ENCODE results near the gene IFNL1.
"Not testable (repeated sequence)": the region's sequence is repeated elsewhere in the genome, so short reads cannot be mapped to it uniquely, and the experiment has no call there.

Gene IFNL1

DNA sequence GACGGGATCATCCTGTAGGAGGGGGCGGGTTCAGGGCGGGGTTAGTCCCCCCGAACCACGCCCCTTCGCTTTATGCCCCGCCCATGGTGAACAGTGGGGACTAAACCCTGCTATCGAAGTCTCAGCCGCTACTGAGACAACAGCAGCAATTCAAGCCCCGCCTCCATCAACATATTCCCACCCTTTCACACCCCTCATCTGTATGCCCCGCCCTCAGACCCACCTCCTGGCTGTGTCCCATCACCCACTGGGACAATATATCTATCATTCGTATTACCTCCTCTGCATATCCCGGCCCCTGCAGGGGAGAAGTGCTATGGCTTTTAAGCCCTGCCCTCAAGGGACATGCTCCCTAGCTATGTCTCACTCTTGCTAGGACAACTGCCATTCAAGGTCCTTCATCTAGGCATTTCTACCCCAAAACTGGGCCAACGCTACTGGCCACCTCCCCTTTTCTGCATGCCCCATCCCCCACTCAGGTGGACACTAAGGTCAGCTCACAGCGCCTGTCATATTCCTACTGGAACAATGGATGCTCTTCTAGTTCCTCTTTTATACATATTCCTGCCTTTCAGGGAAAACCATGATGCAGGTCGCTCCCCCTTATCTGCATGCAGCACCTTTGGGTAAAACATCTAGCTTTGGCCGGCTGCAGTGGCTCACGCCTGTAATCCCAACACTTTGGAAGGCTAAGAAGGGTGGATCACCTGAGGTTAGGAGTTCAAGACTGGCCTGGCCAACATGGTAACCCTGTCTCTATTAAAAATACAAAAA is 12.5 kb downstream of the IFNL1 start:
- no peak for DNase-seq

DNA sequence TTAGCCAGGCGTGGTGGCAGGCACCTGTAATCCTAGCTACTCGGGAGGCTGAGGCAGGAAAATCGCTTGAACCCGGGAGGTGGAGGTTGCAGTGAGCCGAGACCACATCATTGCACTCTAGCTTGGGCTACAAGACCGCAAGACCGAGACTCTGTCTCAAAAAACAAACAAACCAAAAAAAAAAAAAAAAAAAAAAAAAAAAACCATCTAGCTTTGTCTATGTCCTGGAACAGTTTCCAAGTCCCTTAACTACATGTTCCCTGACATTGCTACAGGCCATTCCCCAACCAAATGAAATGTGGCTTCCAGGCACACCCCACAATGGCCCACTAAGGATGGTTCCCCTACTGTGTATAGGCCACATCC is 13.1 kb downstream of the IFNL1 start:
- not testable (repeated sequence) for DNase-seq

DNA sequence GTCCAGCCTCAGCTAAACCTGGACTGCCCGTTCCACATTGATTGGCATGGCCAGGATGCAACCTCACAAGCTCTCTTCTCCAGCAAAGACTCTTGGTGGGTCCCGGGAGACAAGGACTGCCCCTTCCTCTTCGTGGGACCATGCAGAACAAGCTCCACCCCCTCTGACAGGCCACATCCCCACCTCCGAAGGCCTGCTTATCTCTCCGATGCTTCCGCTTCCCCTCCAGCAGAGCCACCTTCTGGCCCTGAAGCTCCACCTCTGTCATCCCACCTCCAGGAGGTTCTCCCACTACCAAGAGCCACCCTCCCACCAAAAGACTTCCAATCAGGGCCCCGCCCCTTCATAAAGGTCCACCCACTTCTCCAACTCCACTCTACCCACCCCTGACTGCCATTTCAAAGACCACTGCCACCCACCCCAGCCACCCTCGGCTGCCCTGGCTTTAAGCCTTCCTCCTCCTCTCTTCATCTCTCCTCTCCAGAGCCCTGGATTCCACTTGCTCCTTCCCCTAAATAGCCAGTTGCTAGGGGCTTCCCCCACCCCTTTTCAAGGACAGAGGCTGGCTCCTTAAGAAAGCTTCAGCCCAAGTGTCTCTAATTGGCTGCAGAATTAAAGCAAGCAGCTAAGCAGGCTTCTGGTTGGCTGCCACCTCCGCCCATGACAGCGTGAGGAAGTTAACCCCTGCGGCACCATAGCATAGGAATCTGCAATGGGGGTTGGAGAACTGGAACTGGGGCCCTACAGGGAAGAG is 14.5 kb downstream of the IFNL1 start:
- no peak for DNase-seq

DNA sequence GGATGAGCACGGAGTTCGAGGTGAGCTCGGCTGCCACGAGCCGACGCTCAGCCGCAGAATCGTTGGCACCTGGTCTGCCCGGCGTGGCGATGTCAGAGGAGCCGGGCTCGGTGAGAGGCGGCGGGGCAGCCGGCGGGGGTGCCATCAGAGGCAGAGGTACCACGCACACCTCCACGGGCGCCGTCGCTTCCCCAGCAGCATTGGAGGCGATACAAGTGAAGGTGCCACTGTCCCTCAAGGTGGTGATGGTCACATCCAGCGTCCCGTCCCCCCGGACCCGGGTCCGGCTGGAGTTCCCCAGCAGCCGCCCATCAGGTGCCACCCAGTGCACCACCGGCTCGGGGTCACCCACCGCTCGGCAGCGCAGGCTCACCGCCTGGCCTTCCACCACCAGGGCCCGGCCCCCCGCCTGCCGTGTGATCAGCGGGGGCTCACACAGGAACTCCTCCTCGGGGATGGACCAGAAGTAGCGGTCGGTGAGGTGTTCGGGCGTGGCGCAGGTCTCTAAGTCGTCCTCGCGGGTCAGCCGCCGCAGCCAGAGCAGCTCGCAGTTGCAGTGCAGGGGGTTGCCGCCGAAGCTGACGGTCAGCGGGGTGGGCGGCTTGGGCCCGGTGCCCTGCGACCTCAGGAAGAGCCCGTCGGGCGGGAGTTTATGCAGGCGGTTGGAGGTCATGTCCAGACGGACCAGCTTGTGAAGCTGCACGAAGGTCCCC is 18.0 kb downstream of the IFNL1 start:
- no peak for DNase-seq

DNA sequence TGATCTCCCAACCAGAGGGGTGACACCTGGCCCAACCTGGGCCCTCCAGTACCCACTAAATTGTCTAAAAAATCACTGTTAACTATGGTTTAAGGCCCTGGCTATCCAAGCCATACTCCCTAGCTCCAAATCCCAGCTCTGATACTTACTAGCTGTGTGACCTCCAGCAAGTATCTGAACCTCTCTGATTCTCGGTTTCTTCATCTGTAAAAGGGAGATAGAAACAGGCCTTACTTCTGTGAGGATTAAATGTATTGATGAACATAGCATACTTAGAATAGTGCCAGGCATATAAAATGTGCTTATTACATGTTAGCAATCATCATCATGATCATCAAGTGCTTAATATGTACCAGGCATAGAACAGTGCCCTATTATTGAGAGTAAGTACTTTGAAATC is 19.7 kb downstream of the IFNL1 start:
- DNase-seq: no peak

DNA sequence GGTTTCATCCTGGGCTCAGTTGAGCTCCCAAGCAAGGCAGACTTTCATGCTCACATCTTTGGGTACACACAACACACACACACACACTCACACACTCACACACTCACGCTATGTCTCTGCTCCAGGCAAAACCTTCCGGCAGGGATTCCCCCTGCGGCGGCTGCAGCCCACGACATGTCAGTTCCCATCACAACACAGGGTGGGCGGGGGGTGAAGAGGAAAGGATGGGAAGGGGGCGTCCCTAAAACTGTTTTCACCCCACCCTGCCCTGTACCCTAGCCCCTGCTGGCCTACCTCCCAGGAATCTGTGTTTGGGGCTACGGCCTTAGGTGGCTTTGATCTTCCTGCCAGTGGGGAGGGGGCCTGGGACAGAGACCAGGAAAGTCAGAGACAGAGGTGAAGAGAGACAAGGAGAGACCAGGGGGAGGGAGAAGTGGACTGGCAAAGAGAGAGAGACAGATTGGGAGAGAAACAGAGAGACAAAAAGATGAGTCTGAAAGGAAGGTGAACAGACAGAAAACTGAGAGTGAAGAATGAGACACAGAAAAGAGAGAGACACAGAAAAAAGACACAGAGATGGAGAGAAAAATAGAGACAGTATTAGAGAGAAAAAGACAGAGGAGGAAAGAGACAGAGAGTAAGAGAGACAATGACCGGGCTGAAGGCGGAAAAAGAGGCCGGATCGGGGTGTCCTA is 20.6 kb downstream of the IFNL1 start:
- no peak for DNase-seq

DNA sequence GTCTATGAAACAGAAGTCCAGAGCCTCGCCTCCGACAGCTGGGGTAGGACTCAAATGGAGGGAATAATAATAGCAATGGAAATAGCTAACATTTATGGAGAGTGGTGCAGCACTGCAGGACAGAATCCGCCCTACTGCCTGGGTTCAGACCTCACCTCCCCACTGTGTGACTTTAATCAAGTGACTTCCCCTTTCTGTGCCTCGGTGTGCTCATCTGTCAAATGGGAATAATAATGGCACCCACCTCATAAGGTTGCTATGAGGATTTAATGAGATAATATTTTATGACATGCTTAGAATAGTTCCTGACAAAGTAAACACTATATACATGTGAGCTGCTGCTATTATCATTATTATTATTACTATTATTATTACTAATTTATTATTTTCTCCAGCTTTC is 21.3 kb downstream of the IFNL1 start:
- no peak for DNase-seq

DNA sequence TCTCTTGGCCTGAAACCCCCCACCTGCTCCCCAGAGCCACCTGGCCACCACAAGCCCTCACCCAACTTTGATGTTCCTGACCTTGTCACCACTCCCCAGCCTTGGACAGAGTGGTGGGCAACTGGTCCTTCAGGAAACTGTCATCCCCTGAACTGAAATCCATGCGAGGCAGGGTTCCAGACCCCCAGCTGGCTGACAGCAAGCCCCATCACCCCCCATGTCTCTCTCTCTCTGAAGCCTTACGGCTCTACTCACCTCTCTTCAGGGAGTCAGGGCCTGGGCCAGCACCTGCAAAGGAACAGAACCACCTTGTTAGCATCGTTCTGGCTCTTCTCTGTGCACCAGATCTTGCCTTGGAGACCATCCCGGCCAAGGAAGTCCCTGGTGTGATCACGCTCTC is 21.9 kb downstream of the IFNL1 start:
- no peak for DNase-seq

DNA sequence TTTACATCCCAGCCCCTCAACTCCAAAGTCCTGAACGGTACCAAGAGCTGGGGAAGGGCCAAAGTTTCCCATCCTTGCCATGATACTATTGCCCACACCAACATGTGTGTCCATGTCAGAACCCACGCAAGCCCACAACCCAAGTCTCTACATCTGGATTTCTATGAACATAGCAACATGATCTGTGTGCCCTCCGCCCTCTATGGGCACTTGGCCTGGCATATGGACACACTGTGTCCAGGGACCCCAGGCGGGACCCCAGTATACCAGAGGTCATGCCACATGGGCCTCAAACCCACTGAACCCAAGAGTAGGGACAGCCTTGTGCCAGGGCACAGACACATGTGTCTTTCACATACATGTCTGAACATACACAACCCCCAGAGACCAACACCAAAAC is 22.5 kb downstream of the IFNL1 start:
- DNase-seq: no peak

DNA sequence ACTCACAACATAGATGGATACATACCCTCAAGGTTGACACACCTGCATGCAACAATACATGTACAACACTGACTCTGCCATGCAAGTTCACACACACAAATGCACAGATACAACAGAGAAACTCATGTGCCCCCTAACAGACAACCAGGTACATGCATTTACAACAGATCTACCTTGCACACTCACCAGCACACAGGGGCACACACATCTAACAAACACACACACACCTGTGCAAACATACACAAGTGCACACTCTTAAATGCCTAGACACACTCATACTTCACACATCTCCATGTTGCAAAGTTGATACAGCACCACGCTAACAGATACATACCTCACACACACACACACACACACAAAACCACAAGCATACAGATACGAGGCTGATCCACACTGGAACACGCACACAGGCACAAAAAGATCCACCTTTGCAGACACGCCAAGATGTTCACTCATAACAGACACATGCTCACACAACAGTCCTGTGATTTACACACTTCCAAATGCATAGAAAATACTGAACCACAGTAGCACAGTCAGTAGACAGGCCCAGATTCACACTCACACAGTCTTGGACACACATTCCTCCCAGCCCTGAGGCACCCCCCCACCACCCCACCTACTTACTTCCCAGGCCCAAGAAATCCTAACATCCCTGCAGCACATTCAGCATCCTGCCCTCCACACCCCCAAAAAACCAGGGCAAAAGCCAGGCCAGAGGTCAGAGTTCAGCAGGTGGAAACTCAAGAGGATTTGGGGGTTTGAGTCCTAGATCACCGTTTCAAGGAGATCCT is 23.1 kb downstream of the IFNL1 start:
- DNase-seq: no peak

DNA sequence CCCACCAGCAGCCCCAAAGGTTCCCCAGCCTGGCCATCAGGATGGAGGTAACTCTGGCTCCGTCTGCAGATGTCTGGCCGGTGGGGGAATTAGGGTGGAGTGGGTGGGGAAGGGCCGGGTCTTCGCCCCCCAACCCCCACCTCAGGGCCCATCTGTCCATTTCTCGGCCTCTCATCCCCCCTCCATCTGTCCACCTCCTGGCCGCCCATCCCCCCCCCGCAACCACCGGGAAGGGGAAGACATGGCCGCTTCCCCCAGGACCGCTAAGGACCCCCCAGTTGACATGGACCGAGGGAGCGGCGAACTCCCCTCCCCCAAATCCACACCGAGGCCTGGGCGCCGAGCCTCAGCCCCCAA is 23.7 kb downstream of the IFNL1 start:
- DNase-seq: no peak

DNA sequence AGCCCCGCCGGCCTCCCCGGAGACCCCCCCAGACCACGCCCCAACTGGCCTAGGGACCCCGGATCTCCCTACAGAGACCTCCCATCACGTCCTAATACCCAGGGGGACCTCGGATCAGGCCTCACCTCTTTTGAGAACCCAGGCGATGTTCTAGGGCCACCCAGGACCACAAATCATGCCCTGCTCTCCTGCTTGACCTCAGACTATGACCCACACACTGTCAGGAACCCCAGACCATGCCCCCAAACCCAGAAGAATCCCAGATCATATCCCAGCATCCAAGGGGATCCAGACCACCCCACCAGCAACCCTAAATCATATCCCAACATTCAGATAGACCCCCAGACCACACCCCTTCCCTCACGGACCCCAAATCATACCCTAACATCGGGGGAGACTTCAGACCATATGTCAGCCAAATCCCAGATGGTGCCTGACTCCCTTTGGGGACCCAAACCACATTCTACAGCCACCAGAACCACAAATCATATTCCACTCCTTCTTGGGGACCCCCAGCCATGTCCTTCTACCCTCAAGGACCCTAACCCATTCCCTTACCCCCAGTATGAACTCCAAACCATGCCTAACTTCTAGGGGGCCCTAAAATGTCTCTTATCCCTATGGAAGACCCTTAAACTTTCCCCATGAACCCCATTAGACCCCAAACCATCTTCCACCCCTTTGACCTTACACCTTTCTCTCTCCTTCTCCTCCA is 25.1 kb downstream of the IFNL1 start:
- DNase-seq: no peak

DNA sequence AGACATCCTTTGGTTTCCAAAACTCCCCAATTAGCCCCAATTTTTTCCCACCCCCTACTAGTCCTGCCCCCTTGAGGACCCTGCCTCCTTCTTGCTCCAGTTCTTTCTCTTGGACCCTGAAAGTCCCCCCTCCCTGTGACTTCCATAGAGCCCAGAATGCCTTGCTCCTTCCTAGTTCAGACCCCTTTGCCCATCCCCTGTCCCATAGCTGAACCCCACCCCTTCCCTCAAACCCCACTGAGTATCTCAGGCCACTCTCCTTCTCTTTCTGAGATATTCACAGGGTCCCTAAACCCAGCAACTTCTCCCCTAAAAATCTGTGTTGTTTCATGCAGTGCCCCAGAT is 25.6 kb downstream of the IFNL1 start:
- no peak for DNase-seq

DNA sequence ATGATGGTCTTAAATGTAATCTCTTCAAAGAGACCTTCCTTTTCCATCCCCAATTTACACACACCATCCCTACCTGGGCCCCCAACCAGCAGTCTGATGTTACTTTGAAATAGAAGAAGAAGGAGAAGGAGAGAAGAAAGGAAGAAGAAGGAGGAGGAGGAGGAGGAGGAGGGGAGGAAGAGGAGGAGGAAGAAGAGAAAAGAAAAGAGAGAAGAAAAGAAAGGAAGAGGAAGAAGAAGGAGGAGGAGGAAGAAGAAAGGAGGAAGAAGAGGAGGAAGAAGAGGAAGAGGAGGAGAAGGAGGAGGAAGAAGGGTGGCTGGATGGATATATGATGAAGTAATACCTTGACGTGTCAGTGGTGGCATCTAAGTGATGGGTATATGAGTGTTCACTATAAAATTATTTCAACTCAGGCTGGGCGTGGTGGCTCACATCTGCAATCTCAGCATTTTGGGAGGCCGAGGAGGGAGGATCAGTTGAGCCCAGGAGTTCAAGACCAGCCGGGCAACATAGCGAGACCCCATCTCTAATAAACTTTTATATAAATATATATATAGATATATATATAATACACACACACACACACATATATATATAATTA is 28.1 kb downstream of the IFNL1 start:
- no peak for DNase-seq

DNA sequence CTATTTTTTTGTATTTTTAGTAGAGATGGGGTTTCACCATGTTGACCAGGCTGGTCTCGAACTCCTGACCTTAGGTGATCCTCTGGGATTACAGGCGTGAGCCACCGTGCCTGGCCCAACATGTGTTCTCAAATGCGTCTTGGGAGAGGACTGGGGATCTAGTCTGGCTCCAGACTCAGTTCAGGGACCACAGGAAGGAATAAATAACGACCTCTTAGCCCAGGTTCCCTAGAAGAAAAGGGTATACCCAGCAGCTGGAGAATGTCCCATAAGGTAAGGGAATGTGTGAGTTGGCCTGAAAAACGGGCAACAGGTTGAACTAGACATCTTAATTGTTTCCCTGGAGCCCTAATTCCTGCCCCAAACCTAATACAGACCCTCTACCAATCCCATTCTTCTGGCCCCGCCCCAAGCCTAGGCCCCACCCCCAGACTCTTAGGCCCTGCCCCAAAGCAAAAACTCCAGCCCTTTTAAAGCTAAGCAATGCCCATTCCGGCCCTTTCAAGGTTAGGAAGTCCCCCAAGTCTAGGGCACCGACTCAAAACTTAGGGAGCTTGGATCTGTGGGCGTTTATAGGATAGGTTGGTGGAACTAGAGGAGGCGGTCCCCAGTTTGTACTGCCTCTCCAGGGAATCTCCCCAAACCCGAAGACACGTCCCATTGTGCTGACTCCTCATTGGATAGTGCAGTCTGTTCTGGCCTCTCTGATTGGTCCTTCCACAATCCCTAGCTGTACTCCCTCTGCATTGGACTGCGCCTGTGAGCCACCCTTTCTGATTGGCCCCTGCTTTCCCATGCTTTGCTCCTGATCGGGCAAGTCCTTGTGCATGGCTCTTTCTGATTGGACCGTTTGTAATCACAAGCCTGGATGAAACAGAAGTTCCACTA is 29.8 kb downstream of the IFNL1 start:
- DNase-seq: peak; percentile 48

DNA sequence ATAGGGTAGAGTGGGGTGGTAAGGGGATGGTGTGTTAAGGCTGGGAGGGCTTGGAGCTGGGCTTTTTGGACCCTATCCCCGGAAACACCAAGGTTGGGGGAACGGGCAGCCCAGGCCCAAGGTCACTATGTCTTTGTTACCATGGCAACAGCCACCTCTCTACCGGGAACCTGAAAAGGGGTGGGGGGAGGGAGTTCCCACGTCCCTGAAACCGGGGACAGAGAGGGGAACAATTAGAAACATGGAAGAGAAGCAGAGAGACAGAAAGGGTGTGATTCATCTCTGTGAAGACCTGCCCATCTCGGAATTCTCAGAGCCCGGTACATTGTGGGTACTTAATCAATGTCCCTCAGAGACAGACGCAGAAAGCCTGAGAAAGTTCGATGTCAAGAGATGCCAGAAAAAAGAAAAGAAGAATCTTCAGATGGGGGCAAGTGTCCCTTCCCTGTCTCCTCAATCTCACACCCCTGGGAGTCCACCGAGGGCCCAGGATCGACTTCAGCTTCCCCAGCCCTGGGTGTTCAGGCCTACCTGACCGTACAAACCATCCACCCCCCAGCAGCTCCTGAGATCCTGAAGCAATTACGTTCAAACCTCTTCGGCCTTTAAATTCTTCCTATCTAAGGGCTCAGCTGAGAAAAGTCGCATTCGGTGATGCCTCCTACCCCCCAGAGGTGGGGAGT is 31.3 kb downstream of the IFNL1 start:
- no peak for DNase-seq

DNA sequence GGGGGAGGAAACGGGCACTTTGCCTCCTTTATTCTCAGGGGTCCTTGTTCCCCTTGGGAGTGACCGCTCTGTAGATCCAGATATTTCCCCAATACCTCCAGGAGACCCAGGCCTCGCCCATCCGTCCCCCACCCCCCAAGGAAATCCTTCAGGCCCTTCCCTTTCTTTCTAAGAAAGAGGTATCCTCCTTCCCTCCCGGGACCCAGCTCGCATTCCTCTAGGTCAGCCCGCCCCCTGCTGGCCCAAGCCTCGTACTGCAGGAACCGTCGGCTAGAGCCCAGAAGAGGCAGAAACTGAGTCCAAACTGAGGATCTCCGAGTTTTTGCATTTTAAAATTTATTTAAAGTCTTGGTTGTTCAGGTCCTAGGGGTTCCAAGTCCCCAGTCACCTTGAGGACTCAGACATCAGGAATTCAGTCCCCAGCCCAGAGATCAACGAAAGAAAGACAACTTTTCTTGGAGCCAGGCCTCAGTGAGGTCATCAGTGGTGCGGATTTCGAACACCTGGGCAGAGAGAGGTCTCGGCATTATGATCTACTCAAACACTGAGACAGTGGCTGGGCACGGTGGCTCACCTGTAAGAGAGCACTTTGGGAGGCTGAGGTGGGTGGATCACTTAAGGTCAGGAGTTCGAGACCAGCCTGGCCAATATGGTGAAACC is 32.0 kb downstream of the IFNL1 start:
- peak; percentile 85 for DNase-seq

DNA sequence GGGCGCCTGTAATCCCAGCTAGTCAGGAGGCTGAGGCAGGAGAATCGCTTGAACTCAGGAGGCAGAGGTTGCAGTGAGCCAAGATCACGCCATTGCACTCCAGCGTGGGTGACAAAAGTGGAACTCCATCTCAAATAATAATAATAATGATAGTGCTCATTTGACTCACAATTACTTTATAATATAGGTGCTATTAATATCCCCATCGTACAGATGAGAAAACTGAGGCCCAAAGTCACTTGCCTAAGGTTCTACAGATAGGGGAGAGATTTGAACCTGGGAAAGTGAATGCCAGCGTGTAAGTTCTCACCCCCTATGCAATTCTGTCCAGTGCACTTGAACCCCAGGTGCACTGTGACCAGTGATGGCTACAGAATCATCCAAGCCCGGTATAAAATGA is 33.7 kb downstream of the IFNL1 start:
- DNase-seq: no peak

DNA sequence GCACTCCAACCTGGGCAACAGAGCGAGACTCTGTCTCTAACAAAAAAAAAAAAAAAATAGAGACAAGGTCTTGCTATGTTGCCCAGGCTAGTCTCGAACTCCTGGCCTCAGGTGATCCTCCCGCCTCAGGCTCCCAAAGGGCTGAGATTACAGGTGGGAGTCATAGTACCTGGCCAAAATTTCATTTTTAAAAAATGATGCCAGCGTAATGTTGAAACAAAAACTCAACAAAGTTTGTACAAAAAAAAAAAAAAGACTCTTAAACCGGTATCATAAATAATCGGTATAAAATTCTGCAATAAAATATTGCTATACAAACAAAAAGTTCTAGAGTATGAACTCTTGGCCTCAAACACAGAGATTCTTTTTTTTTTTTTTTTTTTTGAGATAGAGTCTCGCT is 36.1 kb downstream of the IFNL1 start:
- no peak for DNase-seq
